Uterus (tissue), 2 donors: ENCODE data around the gene GALNT9.

Source experiments
- POLR2A ChIP-seq, 2 donors: fragments of 450-650 bp; IDR thresholded peaks; one replicate each; pipeline ENCODE4 v1.6.1; 2016; ENCODE audit warnings: antibody characterized with exemption in 2 of 2, mild to moderate bottlenecking in 1 of 2, moderate library complexity in 1 of 2
- TF ChIP-seq, protein P1 (sequence below), 4 experiments: fragments of 200-600 bp in 2 of 4; fragments of 450-650 bp in 2 of 4; sonication (generic) in 2 of 4; IDR thresholded peaks; one replicate each; pipeline ENCODE4 v1.5.1; 2016 to 2019; ENCODE audit warnings: antibody characterized with exemption in 4 of 4, mild to moderate bottlenecking in 2 of 4, moderate library complexity in 1 of 4

DNA sequence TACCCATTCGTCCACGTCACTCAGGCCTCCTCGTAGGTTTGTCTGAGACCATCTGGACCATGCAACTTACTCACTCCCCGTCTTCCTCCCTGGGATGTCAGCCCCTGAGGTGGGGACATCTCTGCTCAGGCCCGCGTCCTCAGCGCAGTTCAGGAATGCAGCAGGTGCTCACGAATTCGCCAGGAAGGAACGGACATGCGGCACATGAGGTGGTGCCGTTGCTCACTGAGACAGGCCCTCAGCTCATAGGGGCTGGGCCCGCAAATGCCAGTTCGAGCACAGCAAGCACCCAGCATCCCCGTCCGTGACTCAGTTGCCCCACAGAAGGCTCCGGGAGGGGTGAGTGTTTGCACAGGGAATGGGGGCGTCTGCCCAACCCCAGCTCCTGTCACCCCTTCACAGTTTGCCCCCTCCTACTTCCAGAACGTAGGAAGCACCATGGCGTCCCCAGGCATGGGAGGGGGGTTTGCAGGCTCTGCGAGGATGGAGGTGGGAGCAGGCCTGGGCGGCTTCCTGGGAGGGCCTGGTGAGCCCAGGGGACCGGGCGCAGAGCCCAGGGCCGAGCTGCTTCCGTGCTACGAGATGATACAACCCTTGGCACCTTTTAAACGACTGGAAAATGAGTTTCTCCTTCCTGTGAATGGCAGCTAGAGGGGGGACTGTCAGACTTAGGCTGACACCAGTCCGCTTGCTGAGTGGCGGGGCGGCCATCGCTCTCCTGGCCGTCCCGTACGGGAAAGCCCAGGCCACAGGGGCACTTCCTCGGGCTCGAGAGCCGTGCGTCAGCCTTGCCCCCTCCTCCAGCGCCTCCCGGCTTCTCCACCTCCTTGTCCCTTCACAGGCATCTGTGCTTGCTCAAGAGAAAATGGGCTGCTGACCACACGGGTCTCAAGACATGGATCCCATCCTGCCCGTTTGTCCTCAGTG, 6.9 kb downstream of the GALNT9 start:
- TF ChIP-seq, protein P1, sequence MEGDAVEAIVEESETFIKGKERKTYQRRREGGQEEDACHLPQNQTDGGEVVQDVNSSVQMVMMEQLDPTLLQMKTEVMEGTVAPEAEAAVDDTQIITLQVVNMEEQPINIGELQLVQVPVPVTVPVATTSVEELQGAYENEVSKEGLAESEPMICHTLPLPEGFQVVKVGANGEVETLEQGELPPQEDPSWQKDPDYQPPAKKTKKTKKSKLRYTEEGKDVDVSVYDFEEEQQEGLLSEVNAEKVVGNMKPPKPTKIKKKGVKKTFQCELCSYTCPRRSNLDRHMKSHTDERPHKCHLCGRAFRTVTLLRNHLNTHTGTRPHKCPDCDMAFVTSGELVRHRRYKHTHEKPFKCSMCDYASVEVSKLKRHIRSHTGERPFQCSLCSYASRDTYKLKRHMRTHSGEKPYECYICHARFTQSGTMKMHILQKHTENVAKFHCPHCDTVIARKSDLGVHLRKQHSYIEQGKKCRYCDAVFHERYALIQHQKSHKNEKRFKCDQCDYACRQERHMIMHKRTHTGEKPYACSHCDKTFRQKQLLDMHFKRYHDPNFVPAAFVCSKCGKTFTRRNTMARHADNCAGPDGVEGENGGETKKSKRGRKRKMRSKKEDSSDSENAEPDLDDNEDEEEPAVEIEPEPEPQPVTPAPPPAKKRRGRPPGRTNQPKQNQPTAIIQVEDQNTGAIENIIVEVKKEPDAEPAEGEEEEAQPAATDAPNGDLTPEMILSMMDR (IDR thresholded peaks at IDR 0.05) = no peak
- TF ChIP-seq POLR2A (IDR thresholded peaks at IDR 0.05) = no peak
